ENCODE data around the gene SOWAHC.
"Not testable (repeated sequence)": the region's sequence is repeated elsewhere in the genome, so short reads cannot be mapped to it uniquely, and the experiment has no call there.

The SOWAHC gene, protein sequence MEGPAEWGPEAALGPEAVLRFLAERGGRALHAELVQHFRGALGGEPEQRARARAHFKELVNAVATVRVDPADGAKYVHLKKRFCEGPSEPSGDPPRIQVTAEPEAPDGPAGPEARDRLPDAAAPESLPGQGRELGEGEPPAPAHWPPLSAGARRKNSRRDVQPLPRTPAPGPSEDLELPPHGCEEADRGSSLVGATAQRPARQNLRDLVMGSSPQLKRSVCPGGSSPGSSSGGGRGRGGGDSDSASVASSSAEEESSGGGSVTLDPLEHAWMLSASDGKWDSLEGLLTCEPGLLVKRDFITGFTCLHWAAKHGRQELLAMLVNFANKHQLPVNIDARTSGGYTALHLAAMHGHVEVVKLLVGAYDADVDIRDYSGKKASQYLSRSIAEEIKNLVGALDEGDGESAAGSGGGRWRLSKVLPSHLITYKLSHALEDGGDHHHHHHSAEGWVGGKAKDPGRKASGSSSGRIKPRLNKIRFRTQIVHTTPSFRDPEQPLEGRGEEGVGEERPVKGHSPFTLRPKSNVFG

DNA sequence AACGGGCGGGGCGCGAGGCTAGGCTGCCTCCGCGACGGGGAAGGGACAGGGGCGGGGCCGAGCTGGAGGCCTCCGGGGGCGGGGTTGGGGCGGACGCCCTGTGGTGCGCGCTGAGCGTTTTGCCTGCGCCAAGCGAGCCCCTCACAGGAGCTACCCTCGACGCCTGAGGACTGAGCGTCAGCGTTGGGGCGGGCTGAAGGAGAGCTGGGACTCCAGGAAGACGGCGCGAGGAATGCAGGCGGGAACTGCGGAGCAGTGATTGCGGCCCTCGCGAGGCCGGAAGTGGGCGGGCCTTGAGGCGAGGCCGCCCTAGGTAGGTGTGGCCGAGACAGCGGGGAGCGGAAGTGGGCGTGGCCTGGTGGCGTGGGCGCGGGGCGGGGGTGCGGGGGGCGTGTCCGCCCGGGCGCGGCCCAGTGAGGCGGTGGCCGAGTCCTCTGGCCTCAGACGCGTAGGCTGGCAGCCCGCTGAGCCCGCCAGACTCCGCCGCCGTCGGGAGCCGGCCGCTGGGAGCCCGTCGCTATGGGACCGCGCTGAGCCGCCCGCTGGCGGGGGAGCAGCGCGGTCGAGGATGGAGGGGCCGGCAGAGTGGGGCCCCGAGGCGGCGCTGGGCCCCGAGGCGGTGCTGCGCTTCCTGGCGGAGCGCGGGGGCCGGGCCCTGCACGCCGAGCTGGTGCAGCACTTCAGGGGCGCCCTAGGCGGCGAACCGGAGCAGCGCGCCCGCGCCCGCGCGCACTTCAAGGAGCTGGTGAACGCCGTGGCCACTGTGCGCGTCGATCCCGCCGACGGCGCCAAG is at the start of gene SOWAHC, which contains the start of gene SEPTIN10:
TSS of gene SOWAHC (plus strand) at position 443 of the 793 bp plus-strand sequence. CDS start at position 569, 126 bp downstream.
TSS of gene SEPTIN10 (minus strand) at position 45 of the 793 bp plus-strand sequence. CDS start 139 bp downstream, outside the sequence.
- peak; percentile 96 for DNase-seq (ENCODE audit: low spot score)

DNA sequence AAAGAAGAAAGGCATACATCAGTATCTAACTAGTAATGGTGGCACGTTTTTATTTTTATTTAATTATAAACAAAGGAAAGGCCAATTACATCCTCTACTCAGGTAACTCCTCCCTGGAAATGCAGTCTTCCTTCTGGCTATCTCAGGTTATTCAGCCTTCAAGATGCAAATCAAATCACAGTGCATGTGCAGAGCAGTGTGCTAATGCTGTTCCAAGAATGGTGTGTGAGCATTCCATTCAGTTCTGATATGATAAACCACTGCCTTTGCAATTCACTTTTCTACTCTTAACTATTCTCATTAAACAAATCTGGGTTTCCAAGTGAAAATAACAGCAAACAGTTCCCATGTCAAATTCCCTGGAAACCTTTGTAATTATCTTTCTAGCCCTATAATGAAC is 38.8 kb upstream of the SOWAHC start:
- no peak for DNase-seq (ENCODE audit: low spot score)

DNA sequence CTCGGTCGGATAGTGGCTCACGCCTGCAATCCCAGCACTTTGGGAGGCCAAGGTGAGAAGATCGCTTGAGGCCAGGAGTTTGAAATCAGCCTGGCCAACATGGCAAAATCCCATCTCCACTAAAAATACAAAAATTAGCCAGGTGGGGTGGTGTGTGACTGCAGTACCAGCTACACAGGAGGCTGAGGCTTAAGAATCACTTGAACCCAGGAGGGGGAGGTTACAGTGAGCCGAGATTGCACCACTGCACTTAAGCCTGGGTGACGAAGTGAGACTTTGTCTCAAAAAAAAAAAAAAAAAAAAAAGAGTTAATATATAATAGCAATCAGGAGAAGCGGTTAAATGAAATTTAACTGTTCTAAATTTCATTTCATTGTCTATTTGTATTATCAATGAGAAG is 36.5 kb upstream of the SOWAHC start:
- DNase-seq (ENCODE audit: low spot score) = not testable (repeated sequence)

DNA sequence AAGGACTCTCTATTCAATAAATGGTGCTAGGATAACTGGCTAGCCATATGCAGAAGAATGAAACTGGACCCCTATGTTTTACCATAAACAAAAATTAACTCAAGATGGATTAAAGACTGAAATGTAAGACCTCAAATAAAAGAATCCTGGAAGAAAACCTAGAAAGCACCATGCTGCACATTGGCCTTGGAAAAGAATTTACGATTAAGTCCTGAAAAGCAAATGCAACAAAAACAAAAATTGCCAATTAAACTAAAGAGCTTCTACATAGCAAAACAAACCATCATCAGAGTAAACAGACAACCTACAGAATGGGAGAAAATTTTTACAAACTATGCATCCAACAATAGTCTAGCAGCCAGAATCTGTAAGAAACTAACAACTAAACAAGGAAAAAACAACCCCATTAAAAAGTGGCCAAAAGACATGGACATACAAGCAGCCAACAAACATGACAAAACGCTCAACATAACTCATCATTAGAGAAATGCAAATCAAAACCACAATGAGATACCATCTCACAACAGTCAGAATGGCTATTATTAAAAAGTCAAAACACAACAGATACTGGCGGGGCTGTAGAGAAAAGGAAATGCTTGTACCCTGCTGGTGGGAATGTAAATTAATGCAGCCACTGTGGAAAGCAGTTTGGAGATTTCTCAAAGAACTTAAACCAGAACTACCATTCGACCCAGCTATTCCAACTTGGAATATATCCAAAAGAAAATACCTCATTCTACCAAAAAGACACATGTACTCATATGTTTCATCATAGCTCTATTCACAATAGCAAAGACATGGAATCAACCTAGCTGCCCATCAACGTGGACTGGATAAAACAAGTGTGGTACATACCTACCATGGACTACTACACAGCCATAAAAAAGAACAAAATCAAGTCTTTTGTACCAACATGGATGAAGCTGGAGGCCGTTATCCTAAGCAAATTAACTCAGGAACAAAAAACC is 31.0 kb upstream of the SOWAHC start:
- no peak for DNase-seq (ENCODE audit: low spot score)

DNA sequence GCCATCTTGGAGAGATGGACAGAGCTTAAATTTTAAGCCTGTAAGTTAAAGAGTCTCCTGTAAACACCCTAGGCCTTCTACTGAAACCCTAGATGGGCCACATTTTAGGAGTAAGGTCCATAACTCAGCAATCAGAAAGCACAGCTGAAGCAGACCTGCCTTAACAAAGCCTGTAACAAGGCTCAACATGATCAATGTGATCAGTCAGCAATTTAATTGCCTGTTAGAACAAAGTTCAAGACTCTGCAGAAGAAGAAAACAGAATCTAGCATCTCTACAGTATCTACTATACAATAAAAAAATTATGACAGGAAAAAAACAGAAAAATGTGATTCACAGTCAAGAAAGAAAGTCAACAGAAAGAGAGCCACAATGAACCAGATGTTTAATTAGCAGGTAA is 27.5 kb upstream of the SOWAHC start:
- DNase-seq (ENCODE audit: low spot score) = no peak

DNA sequence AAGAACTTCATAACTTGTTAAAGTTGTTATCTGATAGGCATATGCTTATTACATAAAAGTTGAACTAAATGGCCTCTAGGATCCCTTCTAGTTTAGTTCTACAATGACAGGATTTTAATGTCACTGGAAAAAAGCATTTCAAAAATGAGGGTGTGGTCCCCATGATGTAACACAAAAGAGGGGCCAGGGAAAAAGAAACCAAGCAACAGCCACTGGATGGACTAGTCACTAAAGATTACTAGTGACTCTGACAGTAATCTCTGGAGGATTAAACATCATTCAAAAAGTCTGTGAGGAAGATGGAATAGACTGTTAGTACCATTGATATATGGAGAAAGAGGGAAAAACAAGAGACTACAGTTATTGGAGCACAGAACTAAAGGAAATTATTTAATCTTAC is 23.0 kb upstream of the SOWAHC start:
- DNase-seq (ENCODE audit: low spot score) = no peak

DNA sequence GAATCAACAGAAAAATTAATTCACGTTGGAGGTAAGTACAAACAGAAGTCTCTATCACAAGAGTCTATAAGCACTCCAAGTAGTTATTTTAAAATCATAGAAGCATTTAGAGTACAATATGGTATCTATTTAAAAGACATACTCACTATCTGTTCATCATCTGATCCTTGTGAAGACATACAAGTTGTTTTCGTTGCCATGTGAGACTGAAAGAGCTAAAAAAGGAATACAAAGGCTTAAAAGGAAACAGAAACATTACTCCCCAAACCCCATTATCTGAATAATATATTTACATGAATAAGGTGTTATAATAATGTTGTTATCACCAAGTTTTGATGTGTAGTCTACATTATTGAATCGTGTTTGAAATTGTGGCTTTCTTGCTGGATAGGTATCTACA is 21.3 kb upstream of the SOWAHC start:
- DNase-seq (ENCODE audit: low spot score) = no peak

DNA sequence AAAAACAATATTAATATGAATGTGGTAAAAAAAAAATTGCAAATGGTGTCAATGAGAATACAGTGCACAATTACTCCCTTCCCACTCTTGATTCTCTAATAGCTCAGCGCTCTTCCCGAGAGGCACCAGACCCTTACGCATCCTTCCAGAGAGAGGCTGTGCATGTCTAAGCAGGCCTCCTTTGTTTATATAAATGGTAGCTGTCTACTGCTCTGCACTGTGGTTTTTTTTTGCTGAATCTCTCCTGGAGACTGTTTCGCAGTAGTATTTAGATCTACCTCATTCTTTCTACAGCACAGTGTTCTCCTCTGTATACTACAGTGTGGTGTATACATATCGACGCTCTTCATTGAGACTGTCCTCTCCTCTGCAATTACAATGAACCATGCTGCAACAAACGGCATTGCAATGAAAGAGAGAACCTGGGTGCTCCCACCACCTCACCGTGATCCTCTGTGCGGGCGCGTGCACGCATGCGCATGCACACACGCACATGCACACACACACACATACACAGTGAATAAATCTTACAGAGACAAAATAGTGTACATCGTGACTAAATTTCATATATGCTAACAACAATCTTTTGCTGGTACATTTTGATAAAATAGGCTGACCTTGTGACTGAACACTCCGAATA is 19.8 kb upstream of the SOWAHC start:
- DNase-seq (ENCODE audit: low spot score) = no peak

DNA sequence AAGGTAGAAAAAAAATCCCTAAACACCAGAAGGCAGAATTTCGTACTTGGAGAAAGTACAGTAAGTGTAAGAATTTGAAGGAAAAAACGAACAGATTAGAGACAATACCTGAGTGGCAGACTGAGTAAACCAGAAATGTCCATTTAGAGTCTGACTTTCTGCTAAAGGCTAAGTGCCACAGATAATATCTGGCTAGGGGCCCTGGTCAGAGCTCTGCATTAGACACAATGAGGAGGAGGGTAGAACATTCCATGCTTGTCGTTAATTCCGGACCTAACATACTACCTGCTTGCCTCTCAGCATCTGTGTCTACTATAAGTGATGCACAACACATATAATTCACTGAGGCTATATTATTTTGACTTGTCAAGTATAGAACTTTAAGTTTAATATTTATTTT is 18.5 kb upstream of the SOWAHC start:
- DNase-seq (ENCODE audit: low spot score) = no peak

DNA sequence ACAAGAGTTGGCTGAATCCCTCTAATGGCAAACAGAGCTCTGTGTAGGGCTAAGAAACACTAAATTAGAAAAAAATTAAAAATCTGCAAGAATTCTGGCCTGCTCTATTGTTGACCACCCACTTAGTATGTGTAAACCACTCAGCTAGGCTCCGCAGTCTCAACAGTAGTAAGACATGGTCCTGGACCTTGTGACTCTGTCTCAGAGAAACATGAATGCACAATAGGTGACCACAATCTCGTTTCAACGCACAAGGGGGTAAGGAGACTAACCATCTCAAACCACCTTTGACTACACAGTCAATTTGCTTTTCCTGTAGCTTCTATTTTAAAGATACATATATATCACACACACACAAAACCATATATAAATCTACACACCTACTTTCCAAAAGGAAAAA is 16.9 kb upstream of the SOWAHC start:
- no peak for DNase-seq (ENCODE audit: low spot score)

DNA sequence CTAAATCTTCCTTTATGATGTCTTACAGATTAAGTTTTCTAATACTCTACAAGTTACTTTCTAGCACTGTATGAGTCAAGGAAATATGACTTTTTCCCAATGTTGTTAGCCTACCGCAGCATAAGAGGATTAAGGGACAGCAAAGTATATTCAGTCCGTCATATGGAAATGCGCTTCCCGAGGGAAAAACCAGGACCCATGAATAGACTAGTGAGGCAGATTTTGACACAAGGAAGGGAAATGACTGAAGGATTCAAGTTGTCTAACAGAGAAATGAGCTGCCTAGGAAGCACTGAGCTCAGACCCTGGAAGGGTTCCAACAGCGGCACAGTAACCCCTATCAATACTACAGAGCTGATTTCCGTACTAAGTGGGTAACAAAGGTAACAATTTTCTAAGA is 12.4 kb upstream of the SOWAHC start:
- DNase-seq (ENCODE audit: low spot score) = no peak

DNA sequence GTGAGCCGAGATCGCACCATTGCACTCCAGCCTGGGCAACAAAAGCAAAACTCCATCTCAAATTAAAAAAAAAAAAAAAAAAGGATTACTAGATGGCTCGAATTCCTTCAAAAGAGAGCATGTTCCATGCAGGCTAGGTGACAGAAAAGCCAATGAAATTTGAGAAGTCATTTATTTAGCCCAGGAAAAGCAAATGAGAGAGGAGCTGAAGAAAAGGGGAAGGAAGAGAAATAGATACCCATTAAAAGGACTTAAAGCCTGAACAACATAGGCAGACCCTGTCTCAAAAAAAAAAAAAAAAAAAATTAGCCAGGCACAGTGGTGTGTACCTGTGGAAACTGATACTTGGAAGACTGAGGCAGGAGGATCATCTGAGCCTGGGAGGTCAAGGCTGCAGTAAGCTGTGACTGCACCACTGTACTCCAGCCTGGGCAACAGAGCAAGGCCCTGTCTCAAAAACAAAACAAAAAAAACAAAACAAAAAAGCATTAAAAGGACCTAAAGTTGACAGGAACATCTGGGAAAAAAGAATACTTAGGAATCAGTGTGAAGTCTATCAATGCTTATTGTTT is 11.5 kb upstream of the SOWAHC start:
- DNase-seq (ENCODE audit: low spot score) = no peak

DNA sequence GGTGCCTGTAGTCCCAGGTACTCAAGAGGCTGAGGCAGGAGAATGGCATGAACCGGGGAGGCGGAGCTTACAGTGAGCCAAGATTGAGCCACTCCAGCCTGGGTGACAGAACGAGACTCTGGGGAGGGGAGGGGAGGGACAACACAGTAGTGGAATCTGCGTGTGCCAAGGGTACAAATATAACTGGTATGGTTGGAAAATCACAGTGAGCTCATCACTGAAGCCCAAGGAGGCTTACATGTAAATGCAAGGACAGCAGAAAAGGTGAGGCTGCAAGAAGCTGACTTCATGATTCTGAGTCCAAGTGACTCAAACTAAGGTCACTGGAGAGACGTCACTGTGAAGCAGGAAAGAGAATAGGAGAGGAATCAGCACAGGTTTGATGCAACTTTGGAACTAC is 9.6 kb upstream of the SOWAHC start:
- no peak for DNase-seq (ENCODE audit: low spot score)

DNA sequence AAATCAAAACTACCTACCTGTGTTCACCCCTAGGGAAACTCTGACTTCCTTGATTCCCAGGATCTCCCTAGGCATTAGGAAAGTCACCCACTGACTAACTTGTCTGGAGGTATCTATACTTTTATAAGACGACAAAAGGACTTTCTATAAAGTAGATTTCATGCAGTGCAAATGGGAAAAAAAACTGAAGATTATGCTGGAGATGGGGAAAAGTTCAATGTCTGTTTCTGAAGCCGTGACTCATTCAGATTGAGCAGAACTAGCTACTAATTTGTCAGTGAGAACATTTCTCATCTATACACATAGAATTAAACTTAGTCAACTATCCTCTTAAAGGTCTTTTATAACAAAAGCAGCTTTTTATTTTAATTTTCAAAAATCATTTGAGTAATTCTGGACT is 6.4 kb upstream of the SOWAHC start:
- DNase-seq (ENCODE audit: low spot score) = no peak

DNA sequence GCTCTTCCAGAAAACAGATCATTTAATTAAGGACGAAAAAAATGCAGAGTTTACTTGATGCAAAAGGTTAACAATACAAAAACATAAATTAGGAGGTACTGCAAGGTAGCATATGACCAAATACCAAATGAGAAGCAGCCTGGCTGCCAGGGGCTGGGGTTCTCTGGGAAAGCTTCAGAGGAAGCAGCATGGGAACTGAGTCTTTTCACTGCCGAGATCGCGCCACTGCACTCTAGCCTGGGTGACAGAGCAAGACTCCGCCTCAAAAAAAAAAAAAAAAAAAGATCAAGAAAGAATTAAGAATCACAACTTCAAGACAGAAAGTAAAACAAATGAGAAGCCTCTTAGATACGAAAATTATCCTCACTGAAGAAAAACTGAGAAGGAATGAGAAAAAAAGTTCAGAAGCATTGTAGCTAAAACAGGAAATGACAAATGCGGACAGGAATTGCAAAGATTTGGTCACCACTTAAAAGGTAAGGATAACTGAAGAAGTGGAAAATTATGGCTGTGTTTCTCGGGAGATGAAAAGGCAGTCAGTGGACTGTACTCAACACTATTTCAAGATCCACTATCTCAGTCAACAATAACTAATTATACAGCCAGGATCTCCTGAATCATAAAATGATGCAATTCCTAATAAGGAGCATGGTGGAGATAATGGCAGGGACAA is 4.7 kb upstream of the SOWAHC start:
- DNase-seq (ENCODE audit: low spot score) = no peak

DNA sequence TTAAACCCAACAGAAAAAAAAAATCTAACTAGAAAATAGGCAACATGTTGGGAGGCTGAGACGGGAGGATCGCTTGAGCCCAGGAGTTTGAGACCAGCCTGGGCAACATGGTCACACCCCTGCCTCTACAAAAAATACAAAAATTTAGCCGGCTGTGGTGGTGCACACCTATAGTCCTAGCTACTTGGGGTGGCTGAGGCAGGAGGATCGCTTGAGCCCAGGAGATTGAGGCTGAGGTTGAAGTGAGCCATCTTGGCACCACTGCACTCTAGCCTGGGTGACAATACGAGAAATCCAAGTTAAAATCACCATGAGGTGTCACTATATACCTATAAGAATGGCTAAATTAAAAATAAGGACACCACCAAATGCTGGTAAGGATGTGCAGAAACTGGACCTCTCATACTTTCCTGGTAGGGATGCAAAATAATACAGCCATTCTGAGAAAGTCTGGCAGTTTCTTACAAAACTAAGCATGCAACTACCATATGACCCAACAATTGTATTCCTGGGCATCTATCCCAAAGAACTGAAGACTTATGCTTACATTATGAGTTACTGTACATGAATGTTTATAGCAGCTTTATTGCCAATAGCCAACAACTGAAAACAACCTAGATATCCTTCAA is 2.6 kb upstream of the SOWAHC start:
- no peak for DNase-seq (ENCODE audit: low spot score)

DNA sequence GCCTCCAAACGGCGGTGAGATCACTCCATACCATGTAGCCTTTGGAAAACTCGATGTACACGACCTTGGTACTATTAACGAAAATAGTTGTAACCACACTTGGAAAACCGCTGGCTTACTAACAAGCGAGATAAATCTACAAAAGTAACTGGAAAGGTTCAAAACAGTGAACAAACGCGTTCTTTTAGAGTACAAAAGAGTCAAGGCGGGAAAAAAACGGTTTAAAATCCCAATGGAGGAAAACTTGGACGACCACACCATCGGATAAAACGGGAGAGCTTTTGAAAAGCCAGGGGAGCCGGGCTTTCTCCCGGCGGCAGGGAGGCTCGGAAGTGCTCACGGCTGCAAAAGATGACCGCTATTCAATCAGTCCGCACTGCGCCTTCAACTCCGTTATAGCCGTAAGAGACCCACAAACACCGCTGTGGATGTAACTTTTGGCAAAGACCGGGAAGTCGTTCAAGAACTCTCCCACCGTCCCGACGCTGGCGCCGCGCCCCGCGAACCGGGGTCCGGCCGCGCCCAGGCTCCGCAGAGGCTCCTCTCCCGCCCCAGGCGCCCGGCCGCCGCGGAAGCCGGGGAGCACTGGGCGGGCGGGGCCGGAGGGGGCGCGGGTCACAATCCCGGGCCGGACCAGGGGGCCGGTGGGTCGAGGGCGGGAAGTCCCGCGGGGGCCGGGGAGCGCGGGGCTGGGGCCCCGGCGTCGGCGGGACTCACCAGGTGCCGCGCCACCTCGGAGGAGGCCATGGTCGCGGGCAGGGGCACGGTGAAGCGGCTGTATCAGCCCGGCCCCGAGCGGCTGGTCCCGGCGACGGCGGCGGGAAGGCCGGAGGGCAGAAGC is 863 bp upstream of the SOWAHC start:
- DNase-seq (ENCODE audit: low spot score) = peak; percentile 39

DNA sequence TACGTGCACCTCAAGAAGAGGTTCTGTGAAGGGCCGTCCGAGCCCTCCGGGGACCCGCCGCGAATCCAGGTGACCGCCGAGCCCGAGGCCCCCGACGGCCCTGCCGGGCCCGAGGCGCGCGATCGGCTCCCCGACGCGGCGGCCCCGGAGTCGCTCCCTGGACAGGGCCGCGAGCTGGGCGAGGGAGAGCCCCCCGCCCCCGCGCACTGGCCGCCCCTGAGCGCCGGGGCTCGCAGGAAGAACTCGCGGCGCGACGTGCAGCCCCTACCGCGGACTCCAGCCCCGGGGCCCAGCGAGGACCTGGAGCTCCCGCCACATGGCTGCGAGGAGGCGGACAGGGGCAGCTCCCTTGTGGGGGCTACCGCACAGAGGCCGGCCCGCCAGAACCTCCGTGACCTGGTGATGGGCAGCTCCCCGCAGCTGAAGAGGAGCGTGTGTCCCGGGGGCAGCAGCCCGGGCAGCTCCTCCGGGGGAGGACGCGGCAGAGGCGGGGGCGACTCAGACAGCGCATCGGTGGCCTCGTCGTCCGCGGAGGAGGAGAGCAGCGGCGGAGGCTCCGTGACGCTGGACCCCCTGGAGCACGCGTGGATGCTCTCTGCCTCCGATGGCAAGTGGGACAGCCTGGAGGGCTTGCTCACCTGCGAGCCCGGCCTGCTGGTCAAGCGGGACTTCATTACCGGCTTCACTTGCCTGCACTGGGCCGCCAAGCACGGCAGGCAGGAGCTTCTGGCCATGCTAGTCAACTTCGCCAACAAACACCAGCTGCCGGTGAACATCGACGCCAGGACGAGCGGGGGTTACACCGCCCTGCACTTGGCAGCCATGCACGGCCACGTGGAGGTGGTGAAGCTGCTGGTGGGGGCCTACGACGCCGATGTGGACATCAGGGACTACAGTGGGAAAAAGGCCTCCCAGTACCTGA is 812 bp downstream of the SOWAHC start:
- no peak for DNase-seq (ENCODE audit: low spot score)
